NCI-H187 treated with DMSO at 0.1 percent for 48 hours (cell line): Measurements from ENCODE around the gene FGF9.

Source experiments
- DNase-seq: peaks from one replicate; lab custom pipeline; 2025; lab: John Stamatoyannopoulos, UW

Gene FGF9

DNA sequence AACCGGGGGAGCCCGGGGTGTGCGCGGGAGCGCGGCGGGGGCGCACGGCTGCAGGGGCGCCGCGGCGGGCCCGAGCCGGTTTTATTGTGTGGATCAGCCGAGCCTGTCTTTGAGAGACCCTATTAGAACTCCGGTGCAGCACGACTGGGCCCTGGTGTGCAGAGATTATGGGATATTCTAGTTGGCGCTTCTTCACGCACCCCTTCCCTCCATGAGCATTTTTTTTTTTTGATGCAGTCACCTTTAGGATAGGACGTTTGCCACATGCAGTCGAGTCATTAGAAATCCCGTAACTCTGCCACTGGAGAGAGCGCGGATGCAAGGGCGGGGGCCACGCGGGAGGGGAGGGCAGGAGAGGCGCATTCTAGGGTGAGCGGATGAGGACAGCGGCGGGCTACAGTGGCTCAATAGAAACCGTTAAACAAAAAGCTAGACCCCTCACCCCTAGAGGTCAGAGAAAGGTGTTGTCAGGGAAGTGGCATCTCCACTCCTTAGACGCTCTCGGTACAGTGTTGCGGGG is 3.7 kb downstream of the FGF9 start:
- DNase-seq: no peak

DNA sequence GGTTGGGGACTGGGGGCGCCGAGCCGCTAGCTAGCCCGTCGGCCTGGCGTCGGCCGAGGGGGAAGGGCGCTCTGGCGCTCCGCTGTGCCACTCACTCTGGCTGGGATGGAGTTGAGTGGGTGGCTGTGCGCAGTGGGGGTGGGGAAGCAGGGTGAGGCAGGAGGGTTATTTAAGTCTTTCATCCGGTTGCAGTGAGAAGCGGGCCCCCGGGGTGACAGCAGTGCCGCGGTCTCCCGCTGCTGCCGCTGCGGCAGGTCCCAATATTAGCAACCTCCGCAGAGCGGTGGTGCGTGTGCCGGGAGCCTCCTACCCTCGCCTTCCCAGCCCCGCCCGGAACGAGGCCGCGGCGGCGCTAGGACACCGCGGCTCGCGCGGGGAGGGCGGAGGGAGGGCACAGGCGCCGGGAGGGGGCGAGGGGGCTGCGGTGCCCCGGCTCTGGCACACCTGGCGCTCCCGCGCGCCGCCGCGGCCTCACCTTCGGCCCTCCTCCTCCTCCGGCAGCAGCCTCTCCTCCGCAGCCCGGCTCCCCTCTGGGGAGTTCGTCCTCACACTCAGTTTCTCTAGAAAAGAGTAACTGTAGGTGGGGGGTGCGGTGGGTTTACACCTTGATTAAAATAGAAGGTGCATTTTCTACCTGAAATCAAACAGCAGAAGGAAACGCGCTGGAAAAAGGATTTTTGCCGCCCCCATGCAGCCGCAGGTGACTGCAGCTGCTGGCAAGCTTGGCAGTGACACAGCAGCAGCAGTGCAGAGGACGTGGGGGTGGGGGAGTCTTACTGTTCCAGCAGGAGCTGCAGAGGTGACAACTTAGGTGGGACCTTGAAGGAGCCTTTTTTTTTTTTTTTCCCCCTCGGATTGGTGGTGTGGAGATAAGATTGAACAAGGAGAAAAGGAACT is 4.5 kb downstream of the FGF9 start:
- DNase-seq: no peak

DNA sequence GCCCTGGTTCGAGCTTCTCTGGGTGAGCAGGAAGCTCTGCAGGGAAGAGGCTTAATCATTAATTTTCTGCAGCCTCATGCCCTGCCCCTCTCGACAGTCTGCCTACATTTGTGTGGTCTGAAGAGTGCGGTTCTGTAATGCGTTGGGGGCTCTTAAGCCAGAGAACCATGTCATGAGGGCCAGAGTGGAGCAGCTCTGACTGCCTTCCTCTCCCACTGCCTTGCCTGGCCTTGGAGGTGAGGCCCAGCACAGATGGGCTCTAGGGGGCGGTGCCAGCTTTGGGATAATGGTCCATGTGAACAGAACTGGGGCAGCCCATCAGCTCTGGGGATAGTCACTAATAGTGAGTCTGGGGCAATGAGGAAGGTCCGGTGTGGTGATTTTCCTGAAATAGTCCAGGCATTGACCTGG is 5.7 kb downstream of the FGF9 start:
- DNase-seq: no peak

DNA sequence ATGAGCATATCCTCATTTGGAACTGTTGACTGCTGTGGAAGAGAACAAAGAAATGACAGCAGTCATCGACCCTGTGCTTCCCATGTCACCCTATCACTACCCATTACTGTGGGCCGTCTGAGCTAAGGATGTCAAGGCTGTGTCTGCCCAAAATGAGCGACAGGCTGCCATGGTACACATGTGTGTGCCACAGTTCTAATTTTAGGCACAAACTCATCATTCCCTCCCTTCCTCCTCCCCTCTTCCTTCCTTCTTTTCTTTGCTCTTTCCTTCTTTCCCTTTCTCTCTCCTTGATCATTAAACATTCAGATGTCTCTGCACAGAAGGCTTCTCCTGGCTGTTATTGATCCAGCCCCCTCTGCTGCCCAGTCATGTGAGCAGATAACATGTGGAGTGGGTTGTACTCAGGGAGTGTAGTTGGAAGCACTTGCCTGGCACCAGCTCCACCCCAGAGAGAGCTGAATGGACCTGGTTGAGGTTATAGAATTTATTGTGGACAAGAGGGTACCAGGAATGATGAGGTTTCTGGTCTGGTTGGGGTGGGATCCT is 6.3 kb downstream of the FGF9 start:
- DNase-seq: no peak

DNA sequence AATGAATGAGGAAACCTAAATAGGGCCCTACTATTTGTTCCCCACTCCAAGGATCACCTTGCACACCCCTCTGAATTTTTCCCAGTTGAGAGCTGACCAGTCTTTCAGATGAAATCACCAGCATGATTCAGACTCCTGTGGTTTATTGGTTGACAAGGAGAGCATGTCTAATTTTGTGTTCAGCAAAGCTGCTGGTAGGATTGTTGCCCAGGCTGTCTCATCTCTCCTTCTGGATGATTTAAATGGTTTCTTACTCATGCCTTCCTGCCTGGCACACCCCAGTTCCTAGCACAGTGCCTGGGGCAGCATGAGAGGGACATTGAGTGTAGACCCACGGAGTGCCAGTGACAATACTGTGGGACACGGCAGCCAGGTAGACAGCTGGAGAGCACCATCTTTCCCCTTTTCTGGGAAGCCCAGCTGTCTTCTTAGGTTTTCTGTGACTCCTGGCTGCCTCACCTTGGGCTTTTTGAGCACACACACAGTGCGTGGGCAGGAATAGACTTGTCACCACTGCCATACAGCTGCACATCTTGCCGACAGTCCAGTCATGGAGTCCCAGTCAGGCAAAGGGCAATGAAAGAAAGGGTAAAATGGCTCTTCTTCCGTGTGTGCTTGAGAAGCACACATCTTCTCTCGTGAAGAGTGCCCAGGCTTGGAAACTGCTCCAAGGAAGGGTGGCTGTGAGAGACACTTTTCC is 12.3 kb downstream of the FGF9 start:
- DNase-seq: no peak

DNA sequence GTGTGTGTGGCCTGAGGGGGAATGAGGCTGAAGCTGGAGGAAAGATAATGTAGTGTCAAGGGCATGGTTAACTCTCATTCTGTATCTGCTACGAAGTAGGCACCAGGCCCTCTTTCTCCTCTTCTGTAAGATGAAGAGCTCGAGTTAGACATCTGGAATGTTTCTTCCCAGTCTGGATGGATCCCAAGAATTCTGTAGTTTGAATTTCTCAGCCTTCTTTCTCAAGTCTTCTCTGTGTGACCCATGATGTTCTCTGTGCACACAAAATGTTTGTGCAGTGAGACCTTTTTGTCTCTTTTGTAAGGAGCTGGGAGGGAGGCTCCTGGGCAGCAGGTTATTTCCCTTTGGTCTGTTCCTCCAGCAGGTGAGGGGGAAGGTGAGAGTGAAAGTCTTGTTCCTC is 13.7 kb downstream of the FGF9 start:
- no peak for DNase-seq

DNA sequence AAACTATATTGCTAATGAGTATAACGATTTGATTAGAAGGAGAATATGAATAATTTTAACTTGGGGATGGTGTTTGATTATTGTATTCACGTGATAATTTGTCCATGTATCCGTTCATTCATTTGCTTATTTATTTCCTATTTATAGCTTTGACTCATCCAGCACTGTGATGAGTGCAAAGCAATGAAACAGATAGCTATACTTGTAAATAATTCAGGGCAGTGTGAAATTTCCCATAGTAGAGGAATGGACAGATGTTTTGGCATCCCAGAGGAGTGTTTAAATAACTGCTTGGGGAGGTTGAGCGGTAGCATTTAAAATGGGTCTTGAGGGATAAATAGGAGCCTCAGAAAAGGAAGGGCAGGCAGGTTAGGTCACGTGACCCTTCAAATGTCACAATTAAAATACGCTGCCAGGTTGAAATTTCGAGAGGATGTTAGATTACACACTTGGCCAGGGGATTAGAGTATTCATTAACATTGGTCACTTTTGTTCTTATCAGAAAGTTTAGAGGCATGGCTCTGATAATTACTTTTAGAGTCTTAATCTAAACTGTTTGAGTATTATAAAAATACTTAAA is 14.7 kb downstream of the FGF9 start:
- DNase-seq: no peak

DNA sequence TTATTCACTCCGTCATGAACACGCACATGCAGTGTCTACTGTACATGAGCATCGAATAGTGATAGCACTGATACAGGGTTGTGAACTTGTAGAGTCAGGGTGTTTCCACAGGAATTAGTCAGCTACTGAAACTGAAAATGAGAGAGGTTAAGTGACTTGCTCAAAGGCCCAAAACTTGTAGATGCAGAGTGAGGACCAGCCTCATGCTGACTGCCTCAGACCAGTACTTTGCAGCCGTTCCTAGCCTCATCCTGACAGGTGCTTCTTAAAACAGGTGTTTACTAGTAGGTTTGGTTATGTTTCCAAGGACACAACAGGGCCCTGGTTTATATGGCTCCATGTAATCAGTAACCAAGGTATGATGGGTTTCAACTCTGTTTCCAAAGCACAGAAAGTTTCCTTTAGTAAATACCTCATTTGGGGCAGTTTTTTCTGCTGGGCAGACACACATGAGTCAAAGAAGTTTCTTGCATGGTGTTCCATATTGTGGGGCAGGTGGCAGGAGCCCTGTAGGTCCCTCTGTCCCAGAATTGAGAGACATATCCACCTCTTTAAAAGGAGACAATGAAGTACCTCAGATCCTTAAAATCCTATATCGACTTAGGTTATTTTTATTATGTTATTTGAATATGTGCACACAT is 16.0 kb downstream of the FGF9 start:
- no peak for DNase-seq

DNA sequence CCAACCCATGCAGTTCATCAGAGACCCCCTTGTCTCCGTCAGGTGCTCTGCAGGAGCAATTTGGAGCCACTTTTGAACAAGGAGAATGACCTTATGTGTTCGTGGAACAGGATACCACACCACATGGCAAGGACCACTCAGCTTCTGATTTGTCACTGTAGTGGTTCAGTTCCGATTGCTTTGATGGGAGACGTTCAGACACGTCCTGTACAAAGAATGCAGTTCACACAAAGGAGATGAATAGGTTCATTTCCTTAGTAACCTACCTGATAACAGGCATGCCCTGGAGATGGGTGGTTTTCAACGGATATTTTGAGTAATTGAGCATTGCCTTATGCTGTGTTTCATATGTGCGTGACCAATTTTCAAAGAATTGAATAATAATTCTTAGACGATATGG is 17.2 kb downstream of the FGF9 start:
- no peak for DNase-seq

DNA sequence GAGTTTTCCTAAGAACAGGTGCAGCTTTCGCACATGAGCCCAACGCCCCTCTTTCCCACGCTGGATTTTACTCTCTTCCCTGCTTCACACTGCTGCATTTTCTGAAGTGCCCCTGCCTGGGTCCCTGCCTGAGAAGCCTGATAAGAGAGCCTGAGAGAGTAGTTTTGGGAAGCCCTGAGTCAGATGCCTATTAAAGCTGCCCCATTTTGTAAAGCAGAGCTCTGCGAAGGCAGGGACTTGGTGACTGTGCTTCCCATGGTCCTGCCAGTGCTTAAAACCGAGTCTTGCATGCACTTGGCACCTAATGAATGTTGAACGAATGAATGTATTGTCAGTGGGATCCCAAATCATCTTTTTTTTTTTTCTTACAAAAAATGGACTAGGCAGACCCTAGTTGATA is 18.2 kb downstream of the FGF9 start:
- no peak for DNase-seq

DNA sequence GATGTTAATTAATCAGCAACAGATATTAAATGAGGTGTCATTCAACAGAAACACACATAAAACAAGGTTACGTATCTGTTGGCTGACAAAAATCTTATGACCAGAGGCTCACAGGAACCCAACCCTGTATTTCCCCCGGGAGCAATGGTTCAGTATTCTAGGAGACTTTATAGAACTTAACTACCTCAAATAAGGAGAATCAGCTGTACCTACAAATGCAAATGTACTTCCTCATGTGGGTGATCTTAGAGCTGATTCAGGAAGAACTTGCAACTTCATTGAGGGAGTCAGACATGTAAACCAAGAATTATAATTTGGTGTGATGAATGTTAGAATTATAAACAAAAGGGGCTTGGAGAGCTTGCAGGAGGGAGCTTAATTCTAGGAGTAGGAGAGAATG is 20.1 kb downstream of the FGF9 start:
- no peak for DNase-seq

DNA sequence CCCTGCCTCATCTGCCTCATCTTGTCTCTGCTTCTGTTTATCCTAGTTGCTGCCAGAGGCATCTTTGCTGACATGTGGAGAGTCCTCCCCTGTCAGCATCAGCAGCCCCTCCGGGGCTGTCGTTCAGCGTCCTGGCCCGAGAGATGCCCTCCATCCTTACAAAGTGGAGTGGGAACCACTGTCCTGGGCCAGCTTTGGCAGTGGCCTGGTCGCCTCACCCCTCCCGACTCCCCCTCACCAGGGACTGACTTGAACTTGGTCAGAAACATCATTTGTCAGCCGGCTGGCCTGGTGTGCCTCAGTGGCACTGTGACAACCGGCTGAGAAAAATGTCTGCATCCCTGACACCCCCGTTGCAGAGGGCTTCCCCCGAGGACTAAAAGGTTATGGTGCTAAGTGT is 20.6 kb downstream of the FGF9 start:
- DNase-seq: no peak

DNA sequence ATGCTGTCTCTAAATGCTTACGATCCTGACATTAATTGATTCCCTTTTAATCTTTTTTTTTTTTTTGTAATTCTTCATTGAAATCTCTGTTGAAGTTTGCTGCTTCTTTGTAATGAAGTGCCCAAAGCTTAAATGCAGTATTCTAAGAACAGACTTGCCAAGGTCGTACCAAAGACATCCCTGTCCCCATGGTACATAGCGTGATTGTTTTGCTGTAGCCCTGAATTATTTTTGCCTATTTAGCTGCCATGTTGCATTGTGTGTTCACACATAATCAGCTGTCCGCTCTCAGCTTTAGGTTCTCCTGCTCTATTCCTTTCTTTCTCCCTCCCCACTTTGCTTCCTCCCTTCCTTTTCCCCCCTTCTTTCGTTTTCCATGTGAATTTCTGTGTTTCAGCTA is 21.1 kb downstream of the FGF9 start:
- no peak for DNase-seq

DNA sequence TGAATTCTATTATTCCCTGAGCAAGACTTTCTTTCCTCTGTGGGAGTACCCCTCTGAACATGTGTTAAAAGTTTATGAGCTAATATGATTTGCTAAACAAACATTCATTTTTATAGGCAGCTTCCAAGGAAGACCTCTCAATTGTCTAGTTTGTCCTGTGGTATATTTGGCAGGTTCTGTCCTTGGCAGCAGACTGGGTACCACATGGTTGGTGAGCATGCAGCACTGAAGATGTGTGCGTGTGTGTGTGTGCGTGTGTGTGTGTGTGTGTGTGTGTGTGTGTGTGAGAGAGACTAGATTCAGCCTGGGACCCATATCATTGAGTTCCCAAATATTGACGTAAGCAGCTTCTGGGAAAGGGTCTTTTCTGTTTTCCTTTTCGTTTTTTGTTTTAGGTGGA is 24.0 kb downstream of the FGF9 start:
- DNase-seq: no peak

DNA sequence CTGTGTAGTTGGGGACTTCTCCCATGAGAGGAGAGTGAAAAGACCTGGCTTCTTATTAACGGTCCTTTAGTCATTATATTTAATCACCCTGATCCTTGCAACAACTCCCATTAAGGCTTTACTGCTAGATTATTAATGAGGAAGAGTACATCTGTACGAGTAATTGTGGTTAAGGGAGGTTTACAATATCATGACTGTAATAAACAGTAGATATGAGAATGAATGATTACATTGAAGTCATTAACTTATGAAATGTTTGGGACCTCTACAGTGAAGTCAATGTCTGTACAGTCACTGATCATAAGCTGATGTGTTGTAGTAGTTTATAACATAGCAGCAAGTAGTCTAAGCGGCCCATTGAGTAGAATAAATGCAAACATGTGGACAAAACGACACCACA is 24.7 kb downstream of the FGF9 start:
- no peak for DNase-seq

DNA sequence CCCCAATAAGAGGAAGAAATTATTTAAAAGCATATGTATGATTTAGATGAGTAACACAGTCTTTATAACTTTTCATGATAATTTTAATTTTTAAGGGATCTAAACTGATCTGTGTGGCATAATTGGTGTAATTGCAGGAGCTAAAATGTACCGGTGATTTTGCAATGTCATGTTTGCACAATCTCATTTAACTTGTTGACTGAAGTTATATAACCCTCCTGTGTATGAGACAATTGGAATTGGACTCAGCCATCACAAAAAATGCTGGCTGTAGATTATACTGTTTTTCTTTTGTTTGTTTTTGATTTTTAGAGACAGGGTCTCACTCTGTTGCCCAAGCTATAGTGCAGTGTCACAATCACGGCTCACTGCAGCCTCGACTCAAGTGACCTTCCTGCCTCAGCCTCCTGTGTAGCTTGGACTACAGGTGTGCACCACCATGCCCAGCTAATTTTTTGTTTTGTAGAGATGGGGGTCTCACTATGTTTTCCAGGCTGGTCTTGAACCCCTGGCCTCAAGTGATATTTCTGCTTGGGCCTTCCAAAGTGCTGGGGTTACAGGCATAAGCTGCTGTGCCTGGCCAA is 26.1 kb downstream of the FGF9 start:
- DNase-seq: no peak

DNA sequence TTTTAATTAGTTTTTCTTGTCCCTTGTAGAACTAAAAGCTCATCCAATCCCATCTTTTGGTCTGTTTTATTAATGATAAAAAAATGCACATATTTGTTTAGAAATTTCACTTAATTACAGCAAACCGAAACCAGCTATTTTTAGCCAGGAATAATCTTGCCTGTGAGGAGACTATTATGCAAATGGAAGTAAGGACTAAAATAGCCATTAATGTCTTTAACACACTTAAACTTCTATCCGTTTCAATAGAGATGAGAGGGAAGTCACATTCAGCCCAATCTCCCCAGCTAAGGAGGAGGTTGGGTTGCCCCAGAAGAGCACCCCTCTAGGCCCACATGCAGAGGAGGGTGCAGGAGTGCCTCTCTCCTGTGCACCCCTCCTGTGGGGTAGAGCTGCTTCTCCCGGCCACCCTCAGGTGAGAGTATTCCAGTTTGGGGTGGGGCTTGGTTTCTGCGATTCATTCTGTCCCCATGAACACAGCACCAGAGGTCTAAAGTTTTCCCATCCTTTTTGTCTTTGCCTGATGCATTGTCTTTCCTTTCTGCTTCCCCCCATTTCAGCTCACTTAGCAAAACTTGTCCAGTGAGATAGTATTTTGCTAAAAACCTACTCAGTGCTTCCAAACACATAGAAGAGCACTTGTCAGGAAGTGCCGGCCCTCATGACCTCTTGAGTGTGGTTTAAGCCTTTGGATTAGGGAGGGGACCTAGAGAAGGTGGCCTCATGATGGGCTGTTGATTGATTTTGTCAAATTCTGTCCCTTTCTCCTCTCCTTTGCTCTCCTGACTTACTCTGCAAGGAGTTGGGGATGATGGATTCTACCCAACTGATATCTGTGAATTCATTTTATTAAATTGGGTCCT is 28.2 kb downstream of the FGF9 start:
- no peak for DNase-seq

DNA sequence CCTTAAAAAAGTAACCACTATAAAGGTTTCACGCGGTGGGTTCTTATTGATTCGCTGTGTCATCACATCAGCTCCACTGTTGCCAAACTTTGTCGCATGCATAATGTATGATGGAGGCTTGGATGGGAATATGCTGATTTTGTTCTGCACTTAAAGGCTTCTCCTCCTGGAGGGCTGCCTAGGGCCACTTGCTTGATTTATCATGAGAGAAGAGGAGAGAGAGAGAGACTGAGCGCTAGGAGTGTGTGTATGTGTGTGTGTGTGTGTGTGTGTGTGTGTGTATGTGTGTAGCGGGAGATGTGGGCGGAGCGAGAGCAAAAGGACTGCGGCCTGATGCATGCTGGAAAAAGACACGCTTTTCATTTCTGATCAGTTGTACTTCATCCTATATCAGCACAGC is 30.6 kb downstream of the FGF9 start:
- no peak for DNase-seq

DNA sequence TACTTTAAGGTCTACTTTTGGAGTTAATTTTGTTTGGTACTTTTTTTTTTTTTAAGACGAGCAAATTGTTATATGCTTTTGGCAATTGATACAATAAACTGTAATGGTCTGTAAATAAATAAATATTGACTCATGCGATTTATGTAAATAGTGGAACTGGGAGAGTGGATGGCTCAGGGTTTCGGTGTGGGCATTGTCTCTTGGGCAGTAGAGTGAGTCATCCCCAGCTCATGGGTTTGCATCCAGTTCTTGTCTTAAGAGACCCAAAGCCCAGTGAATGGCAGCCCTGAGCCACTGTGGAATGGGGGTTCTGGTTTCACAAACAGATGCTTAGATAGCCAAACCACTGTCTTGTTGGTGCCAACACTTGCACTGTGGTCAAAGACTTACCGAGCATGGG is 33.0 kb downstream of the FGF9 start:
- no peak for DNase-seq

DNA sequence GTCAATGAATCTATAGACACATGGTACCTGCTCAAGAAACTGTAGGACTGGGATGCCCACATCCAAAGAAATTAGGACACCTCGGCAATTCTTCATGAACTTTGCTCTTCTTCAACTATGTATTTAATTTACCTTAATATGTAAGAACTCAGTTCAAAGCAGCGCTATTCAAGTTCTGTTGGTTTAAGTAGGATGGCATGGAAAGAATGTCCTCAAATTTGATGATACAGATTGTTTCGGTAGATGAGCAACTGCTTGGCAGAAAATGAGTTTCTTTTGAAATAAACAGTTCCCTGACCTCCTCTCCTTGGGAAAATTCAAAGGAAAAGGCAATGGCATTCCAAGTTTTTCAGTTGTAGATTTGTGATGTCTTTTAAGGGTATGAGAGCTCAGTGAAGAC is 36.7 kb downstream of the FGF9 start:
- DNase-seq: no peak

DNA sequence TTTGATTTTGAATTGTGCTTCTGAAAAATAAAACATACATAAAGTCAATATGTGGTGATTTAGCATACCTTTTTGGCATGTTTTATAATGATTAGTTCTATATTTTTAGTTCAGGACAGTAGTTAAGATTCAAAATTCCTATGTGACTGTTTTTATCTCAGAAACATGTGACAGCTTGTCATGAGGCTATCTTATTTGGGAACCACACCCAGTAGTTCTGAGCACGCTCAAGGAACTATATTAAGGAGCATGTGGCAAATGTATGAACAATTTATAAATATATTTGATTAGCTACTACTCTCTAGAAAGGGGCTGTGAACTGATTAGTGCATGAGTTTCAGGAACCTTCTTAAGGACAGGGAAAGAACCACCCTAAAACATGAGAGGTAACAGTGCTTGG is 38.8 kb downstream of the FGF9 start:
- no peak for DNase-seq
